ENCODE results near the gene PRKCH.

The PRKCH gene

GRCh38 chr14:61351477-61351876, 30.1 kb downstream of the PRKCH start:
- H3K27me3 ChIP-seq (replicated peaks; ENCODE audit: control insufficient read depth, insufficient read depth, low read length, poor library complexity, severe bottlenecking): no peaks in the 10 kb centered on the region
- no peak for DNase-seq

GRCh38 chr14:61355892-61356325, 34.5 kb downstream of the PRKCH start:
- Histone ChIP-seq H3K4me3 (ENCODE audit: insufficient read depth, low read depth, low read length, poor library complexity, severe bottlenecking) (no peak overlapping the region), H3K36me3 (ENCODE audit: control insufficient read depth, insufficient read depth, low read length) (peaks cover 4% of the 10 kb centered on the region), H3K27me3 (replicated peaks; ENCODE audit: control insufficient read depth, insufficient read depth, low read length, poor library complexity, severe bottlenecking) (no peaks in the 10 kb centered on the region), H3K9me3 (ENCODE audit: control insufficient read depth, low read length) (no peaks in the 10 kb centered on the region), H3K27ac (ENCODE audit: insufficient read depth, low read length, poor library complexity, severe bottlenecking) (no peak overlapping the region), H3K4me1 (ENCODE audit: control insufficient read depth, insufficient read depth, low read length, poor library complexity, severe bottlenecking) (peaks cover 60% of the 10 kb centered on the region)
- peak in 2 of 3 donors; percentile 27 to 45 for DNase-seq

More at GRCh38 chr14:61351477-61351876, 30.1 kb downstream of the PRKCH start:
- Histone ChIP-seq H3K4me1 (ENCODE audit: control insufficient read depth, insufficient read depth, low read length, poor library complexity, severe bottlenecking) (peaks cover 63% of the 10 kb centered on the region), H3K4me3 (ENCODE audit: insufficient read depth, low read depth, low read length, poor library complexity, severe bottlenecking) (no peak overlapping the region), H3K36me3 (ENCODE audit: control insufficient read depth, insufficient read depth, low read length) (no peaks in the 10 kb centered on the region), H3K27ac (ENCODE audit: insufficient read depth, low read length, poor library complexity, severe bottlenecking) (no peak overlapping the region), H3K9me3 (ENCODE audit: control insufficient read depth, low read length) (no peaks in the 10 kb centered on the region)

- DNase-seq: no peak
- no peaks in the 10 kb centered on the region for H3K27me3 ChIP-seq (replicated peaks; ENCODE audit: control insufficient read depth, insufficient read depth, low read length, poor library complexity, severe bottlenecking)
- peaks cover 67% of the 10 kb centered on the region for H3K4me1 ChIP-seq (ENCODE audit: control insufficient read depth, insufficient read depth, low read length, poor library complexity, severe bottlenecking)
- H3K9me3 ChIP-seq (ENCODE audit: control insufficient read depth, low read length): no peaks in the 10 kb centered on the region
- H3K27ac ChIP-seq (ENCODE audit: insufficient read depth, low read length, poor library complexity, severe bottlenecking): no peak overlapping the region
- peaks cover 4% of the 10 kb centered on the region for H3K36me3 ChIP-seq (ENCODE audit: control insufficient read depth, insufficient read depth, low read length)
- no peak overlapping the region for H3K4me3 ChIP-seq (ENCODE audit: insufficient read depth, low read depth, low read length, poor library complexity, severe bottlenecking)
Measured at GRCh38 chr14:61357123-61357522, 35.7 kb downstream of the PRKCH start.

GRCh38 chr14:61358554-61359226, 37.3 kb downstream of the PRKCH start:
- peaks cover 4% of the 10 kb centered on the region for H3K36me3 ChIP-seq (ENCODE audit: control insufficient read depth, insufficient read depth, low read length)
- peaks cover 62% of the 10 kb centered on the region for H3K4me1 ChIP-seq (ENCODE audit: control insufficient read depth, insufficient read depth, low read length, poor library complexity, severe bottlenecking)
- no peak overlapping the region for H3K4me3 ChIP-seq (ENCODE audit: insufficient read depth, low read depth, low read length, poor library complexity, severe bottlenecking)
- H3K27me3 ChIP-seq (replicated peaks; ENCODE audit: control insufficient read depth, insufficient read depth, low read length, poor library complexity, severe bottlenecking): no peaks in the 10 kb centered on the region
- H3K9me3 ChIP-seq (ENCODE audit: control insufficient read depth, low read length): no peaks in the 10 kb centered on the region
- peak overlapping the region; percentile 14 for H3K27ac ChIP-seq (ENCODE audit: insufficient read depth, low read length, poor library complexity, severe bottlenecking)
- DNase-seq: no peak

GRCh38 chr14:61360796-61361525, 39.6 kb downstream of the PRKCH start:
- Histone ChIP-seq H3K9me3 (ENCODE audit: control insufficient read depth, low read length) (no peaks in the 10 kb centered on the region), H3K36me3 (ENCODE audit: control insufficient read depth, insufficient read depth, low read length) (peaks cover 4% of the 10 kb centered on the region), H3K27me3 (replicated peaks; ENCODE audit: control insufficient read depth, insufficient read depth, low read length, poor library complexity, severe bottlenecking) (no peaks in the 10 kb centered on the region), H3K4me1 (ENCODE audit: control insufficient read depth, insufficient read depth, low read length, poor library complexity, severe bottlenecking) (peaks cover 68% of the 10 kb centered on the region), H3K4me3 (ENCODE audit: insufficient read depth, low read depth, low read length, poor library complexity, severe bottlenecking) (no peak overlapping the region), H3K27ac (ENCODE audit: insufficient read depth, low read length, poor library complexity, severe bottlenecking) (no peak overlapping the region)
- no peak for DNase-seq

GRCh38 chr14:61362072-61362750, 40.8 kb downstream of the PRKCH start:
- no peak for DNase-seq
- H3K36me3 ChIP-seq (ENCODE audit: control insufficient read depth, insufficient read depth, low read length): peaks cover 4% of the 10 kb centered on the region
- no peaks in the 10 kb centered on the region for H3K27me3 ChIP-seq (replicated peaks; ENCODE audit: control insufficient read depth, insufficient read depth, low read length, poor library complexity, severe bottlenecking)
- no peaks in the 10 kb centered on the region for H3K9me3 ChIP-seq (ENCODE audit: control insufficient read depth, low read length)
- no peak overlapping the region for H3K4me3 ChIP-seq (ENCODE audit: insufficient read depth, low read depth, low read length, poor library complexity, severe bottlenecking)
- H3K4me1 ChIP-seq (ENCODE audit: control insufficient read depth, insufficient read depth, low read length, poor library complexity, severe bottlenecking): peaks cover 68% of the 10 kb centered on the region
- H3K27ac ChIP-seq (ENCODE audit: insufficient read depth, low read length, poor library complexity, severe bottlenecking): no peak overlapping the region

- H3K27ac ChIP-seq (ENCODE audit: insufficient read depth, low read length, poor library complexity, severe bottlenecking): peak overlapping the region; percentile 38
- peaks cover 67% of the 10 kb centered on the region for H3K4me1 ChIP-seq (ENCODE audit: control insufficient read depth, insufficient read depth, low read length, poor library complexity, severe bottlenecking)
Measured at GRCh38 chr14:61364243-61364642, 42.9 kb downstream of the PRKCH start.

GRCh38 chr14:61365667-61366212, 44.4 kb downstream of the PRKCH start:
- Histone ChIP-seq H3K27ac (ENCODE audit: insufficient read depth, low read length, poor library complexity, severe bottlenecking) (no peak overlapping the region), H3K36me3 (ENCODE audit: control insufficient read depth, insufficient read depth, low read length) (no peaks in the 10 kb centered on the region), H3K27me3 (replicated peaks; ENCODE audit: control insufficient read depth, insufficient read depth, low read length, poor library complexity, severe bottlenecking) (no peaks in the 10 kb centered on the region), H3K4me1 (ENCODE audit: control insufficient read depth, insufficient read depth, low read length, poor library complexity, severe bottlenecking) (peaks cover 66% of the 10 kb centered on the region), H3K9me3 (ENCODE audit: control insufficient read depth, low read length) (no peaks in the 10 kb centered on the region), H3K4me3 (ENCODE audit: insufficient read depth, low read depth, low read length, poor library complexity, severe bottlenecking) (no peak overlapping the region)
- no peak for DNase-seq

More at GRCh38 chr14:61364243-61364642, 42.9 kb downstream of the PRKCH start:
- no peak for DNase-seq
- no peaks in the 10 kb centered on the region for H3K36me3 ChIP-seq (ENCODE audit: control insufficient read depth, insufficient read depth, low read length)
- no peak overlapping the region for H3K4me3 ChIP-seq (ENCODE audit: insufficient read depth, low read depth, low read length, poor library complexity, severe bottlenecking)
- no peaks in the 10 kb centered on the region for H3K9me3 ChIP-seq (ENCODE audit: control insufficient read depth, low read length)
- no peaks in the 10 kb centered on the region for H3K27me3 ChIP-seq (replicated peaks; ENCODE audit: control insufficient read depth, insufficient read depth, low read length, poor library complexity, severe bottlenecking)

- peak overlapping the region; percentile 17 for H3K27ac ChIP-seq (ENCODE audit: insufficient read depth, low read length, poor library complexity, severe bottlenecking)
- no peaks in the 10 kb centered on the region for H3K9me3 ChIP-seq (ENCODE audit: control insufficient read depth, low read length)
- no peaks in the 10 kb centered on the region for H3K27me3 ChIP-seq (replicated peaks; ENCODE audit: control insufficient read depth, insufficient read depth, low read length, poor library complexity, severe bottlenecking)
- H3K4me3 ChIP-seq (ENCODE audit: insufficient read depth, low read depth, low read length, poor library complexity, severe bottlenecking): no peak overlapping the region
- no peaks in the 10 kb centered on the region for H3K36me3 ChIP-seq (ENCODE audit: control insufficient read depth, insufficient read depth, low read length)
- DNase-seq: no peak
- peaks cover 67% of the 10 kb centered on the region for H3K4me1 ChIP-seq (ENCODE audit: control insufficient read depth, insufficient read depth, low read length, poor library complexity, severe bottlenecking)
Measured at GRCh38 chr14:61368114-61368710, 46.8 kb downstream of the PRKCH start.
